Ovary (tissue), 3 donors: Measurements from ENCODE around the gene C1QTNF6.

Experiments used
- CTCF ChIP-seq, 3 donors: fragments of 450-650 bp in 2 of 3; fragments of 200-600 bp in 1 of 3; IDR thresholded peaks; one replicate each; pipeline versions ENCODE4 v1.5.1 to v1.8.0; 2016 to 2022; ENCODE audit warnings: antibody characterized with exemption in 3 of 3, mild to moderate bottlenecking in 1 of 3
- POLR2A ChIP-seq: fragments of 450-650 bp; IDR thresholded peaks from one replicate; pipeline ENCODE4 v1.6.1; 2017; ENCODE audit warnings: antibody characterized with exemption, mild to moderate bottlenecking, moderate library complexity
- donor health status: DM: no; HTN: no; CAD: no.

GRCh38 chr22:37137131-37137530, 50.9 kb downstream of the C1QTNF6 start:
- TF ChIP-seq CTCF (IDR thresholded peaks at IDR 0.05) (no peak), POLR2A (no peak)
